Stimulated activated CD4-positive, alpha-beta T cell treated with anti-CD3 and anti-CD28 coated beads, Interleukin-12 subunit alpha, Interleukin-12 subunit beta, amount 100 ng/mL, for 24 hours (primary cell): ENCODE measurements around the gene GREB1.
"Not testable (repeated sequence)": the region's sequence is repeated elsewhere in the genome, so short reads cannot be mapped to it uniquely, and the experiment has no call there.

Experiments
- DNase-seq, 2 experiments: peaks; one replicate each; pipeline ENCODE4 v3.0.0-alpha.2; 2020; ENCODE audit warnings: low read depth in 2 of 2

GREB1 gene

DNA sequence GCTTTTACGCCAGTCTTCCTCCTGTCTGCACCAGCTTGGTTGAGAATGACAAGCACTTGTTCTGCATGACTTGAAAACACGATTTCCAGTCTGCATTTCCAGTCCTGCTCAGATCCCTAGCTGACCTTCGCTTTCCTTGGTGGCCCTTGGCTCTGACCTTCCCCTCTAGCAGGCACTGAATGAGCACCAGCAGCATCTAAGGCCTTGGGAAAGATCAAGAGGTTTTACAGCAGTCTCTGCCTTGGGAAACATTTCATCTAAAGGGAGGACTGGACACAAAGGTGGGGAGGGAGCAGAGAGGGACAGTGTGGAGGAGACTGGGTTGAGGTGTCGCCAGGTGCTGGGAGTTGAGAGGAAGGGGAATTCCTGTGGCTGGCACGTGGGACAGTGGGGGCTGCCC lies 105.7 kb downstream of the GREB1 start:
- DNase-seq: no peak

DNA sequence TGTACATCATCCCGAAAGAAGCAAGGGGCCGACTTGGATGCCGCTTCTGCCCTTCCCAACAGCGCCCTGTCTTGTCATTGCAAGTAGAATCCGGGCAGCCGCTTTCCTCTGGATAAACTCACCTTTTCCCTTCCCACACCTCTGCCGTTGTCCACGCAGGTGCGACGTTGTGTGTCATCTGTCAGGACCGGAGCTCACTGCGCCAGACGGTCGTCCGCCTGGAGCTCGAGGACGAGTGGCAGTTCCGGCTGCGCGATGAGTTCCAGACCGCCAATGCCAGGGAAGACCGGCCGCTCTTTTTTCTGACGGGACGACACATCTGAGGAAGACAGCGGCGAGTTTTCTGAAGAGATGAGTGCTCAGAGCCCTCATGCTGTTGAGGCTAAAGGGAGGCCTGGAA lies 106.3 kb downstream of the GREB1 start:
- DNase-seq: no peak

DNA sequence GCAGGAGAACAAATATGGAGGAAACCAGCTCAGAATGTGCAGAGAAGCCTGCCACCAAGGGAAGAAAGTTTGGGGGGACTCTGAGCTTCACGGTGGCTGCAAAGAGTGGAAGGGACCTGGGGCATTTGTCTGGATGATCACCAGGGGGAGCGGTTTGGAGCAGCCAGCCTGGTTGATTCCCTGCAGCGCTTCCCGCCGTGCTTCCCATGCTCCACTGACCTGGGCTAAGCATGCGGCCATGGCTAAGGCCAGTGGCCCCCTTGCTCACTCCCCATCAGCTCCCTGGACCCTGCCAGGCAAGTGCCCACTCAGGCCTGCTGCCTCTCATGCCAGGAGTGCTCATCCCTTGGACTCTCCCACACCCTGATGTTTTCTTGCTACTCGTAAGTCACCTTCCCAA lies 109.1 kb downstream of the GREB1 start:
- DNase-seq: no peak

DNA sequence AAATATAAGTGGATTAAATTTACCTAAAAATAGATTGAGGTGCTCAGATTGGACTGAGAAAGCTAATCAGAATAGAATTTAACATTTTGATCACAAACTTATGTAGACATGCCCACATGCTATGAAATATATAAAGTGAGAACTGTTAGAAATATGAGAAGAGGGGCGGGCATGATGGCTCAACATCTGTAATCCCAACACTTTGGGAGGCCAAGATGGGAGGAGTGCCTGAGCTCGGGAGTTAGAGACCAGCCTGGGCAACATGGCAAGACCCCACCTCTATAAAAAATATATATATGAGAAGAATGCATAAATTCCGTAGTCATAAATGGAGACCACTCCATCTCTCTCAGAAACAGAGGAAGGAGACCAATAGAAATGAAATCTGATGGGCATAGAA lies 110.4 kb downstream of the GREB1 start:
- no peak for DNase-seq

DNA sequence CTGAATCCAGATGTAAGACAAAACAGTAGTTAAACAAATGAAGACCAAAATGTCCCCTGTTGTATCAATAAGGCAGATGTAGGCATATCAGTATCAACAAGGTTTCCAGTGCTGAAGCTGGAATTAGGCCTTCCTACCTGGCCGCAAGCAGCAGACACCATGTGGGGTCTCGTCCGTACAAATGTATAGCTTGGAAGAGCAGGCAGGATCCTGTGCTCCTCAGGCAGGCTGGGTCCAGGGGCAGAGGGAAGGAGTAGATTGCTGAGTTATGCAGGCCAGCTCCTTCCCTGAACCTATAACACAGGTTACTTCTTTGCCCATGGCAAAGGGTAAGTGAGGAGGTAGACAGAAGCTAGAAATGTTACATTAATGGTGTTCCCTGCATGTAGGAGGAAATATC lies 112.7 kb downstream of the GREB1 start:
- no peak for DNase-seq

DNA sequence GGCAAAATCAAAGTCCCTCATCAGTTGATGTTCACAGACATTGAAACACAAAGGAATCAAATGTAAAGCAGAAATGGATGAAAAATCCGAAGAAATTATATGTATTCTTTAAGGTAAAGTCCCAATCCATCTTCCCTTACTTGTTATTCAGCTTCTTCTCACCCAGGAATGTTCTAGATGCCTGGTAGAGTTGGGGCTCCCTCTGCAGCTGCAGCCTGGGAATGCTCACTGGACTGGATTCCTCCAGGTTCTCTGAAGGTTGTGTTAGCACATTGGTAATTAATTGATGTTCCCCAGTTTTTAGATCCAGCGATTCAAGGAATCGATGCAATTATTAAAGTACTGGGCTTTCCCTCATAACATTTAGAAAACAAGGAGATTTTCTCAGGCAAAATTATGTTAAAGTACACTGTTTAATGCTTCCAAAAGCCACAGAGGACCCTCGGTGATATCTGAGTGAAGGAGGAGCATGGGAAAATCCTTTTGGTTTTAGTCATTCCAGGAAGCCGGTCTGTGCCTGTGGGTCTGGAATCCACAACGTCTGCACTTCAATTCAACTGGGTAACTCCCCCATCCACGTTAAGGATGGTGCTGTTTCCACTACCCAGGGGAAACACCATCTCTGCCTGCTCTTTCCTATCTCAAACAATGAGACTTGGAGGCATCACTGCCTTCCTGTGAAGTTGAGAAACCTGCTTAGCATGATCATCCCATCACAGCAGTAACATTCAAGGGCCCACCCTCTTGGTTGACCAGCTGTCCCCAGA lies 114.2 kb downstream of the GREB1 start:
- DNase-seq: no peak

DNA sequence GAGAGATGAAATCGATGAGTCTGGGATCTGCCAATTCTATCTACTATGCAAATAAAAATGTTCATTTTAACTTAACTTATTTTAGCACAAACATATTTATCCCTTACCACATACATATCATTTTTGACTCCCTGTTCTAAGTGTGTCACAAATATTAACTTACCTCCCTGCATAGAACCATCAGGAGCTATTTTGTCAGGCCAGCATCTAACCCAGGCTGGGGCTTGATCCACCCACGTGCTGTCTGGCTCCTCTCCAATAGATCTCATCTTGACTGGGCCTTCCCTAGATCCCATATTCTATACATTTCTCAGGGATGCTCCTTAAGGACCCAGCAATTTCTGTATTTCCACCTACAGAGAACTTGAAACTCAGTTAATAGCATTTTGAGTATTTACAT lies 115.2 kb downstream of the GREB1 start:
- no peak for DNase-seq

DNA sequence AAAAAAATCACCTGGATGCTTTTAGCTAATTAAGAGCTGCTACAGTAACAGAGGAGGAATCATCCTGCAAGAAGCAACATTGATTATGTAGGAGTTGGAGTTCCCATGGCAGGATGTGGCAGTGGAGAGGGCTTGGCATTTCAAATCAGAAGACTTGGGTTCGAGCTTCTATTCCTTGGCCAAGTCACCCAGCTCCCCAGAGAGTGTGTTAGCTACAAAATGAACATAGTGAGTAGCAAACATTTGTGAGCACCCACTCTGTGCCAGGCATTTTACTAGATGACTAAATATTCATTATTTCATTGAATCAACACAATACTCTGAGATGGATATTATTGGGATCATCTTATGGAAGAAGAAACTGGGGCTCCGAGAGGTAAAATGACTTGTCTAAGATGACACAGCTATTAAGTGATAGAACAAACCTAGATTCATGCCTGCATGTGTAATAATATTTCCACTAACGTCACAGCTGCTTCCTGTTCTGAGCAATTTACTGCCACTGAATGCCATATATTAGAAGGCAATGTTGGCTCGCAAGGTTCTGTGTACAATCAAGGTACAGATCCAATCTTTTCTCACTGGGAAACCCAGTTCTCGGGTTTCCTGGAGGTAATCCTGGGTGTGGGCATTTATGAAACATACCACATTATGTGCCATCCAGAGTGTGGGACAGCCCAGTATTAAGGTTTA lies 118.2 kb downstream of the GREB1 start:
- no peak for DNase-seq

DNA sequence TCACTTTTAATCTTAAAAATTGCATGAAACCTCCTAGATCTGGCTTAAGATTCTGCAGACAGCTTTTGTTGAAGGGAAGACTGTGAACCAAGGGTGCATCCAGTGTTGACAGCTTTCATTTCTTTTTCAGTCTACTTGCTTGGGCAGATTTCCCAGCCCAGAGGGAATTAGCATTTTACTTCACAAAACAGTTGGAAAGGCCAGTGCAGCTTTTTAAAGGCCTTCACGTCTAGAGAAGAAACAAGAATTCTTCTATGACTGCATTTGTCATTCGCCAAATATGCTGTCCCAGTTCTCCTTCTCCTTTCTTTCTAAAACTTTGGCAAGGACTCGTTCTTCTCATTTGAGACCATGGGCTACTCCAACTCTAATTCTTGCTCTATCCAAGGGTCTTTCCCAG lies 118.7 kb downstream of the GREB1 start:
- DNase-seq: no peak

DNA sequence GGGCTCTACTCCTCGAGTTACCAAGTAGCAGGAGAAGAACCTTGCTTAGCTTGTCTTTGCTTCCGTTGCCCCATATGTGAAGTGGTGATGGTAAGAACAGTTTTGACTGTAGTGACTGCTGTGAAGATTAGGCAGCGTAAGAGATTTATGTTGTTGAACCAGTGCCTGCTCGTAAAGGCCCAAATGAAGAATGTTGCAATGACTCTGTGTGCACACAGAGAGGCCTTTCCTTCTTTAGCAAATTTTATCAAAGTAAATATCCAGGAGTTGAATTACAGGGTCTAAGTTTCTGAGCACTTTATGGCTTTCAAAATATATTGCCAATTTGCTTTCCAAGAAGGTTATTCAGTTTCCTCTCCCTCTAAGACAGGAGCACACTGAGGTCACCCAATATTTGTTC lies 121.7 kb downstream of the GREB1 start:
- no peak for DNase-seq

DNA sequence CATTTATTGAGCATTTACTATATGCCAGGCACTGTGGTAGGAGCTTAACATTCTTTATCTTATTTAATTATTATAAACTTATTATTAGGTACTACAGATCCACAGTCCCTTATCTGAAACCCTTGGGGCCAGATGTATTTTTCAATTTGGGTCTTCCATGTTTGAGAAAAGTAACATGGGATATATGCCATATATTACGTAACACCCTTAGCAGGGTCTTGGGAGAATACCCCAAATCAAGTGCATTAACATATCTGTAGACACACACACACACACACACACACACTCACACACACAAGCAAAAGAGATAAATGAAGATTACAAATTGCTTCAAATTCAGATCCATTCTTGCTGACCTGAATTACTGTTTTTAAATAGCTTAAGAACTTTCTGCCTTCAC lies 122.4 kb downstream of the GREB1 start:
- no peak for DNase-seq

DNA sequence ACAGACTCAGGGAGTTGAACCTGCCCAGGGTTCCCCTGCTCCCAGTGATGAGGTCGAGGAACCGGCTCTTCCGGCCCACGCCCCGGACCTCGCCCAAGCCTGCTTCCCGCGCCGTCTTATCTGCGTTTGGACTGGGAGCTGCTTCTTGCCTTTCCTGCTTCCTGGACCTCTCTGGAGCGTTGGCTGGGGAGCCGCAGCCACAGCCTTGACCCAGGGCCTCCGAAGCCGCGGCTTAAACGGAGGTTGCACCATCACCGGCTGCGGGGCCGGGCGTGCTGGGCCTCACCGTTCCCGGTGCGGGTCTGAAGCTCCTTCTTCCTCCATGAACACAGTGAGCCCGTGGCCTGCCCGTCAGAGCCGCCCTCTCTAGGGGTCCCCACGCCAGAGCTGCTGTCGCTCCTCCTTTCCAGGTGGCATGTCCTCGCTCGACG lies 122.8 kb downstream of the GREB1 start:
- DNase-seq: no peak

DNA sequence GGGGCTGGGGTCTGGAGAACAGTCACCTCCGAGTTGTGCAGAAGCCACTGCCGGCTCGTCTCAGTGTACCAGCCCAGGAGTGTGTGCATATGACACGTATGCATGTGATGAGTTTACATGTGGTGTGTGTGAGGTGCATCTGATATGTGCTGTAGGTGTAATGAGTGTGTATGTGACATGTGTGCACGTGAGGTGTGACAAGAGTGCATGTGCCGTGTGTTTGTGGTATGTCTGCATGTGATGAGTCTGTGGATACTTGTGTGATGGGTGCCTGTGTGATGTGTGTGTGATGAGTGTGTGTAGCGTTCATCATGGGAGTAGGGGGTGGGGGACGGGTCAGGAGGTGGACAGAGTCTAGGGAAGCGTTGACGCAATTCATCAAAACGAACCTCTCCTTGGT lies 123.3 kb downstream of the GREB1 start:
- DNase-seq: no peak

DNA sequence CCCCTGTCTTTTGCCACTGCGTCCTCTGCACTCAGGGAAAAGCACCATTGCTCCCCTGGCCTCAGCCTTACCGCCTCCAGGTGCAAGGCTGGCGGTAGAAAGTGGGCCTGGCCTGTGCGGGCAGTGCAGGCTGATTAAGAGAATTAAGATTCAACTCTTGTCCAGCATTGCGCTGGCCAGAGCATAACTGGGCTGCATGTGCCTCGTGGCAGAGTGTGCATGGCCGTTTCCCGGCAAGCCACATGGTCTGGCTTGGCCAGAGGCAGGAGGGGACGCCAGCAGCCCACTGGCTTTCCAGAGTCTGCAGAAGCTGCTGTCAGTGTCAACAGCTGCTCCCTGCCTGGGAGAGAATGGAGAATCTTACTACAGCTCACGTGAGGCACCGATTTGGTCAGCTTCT lies 123.8 kb downstream of the GREB1 start:
- no peak for DNase-seq

DNA sequence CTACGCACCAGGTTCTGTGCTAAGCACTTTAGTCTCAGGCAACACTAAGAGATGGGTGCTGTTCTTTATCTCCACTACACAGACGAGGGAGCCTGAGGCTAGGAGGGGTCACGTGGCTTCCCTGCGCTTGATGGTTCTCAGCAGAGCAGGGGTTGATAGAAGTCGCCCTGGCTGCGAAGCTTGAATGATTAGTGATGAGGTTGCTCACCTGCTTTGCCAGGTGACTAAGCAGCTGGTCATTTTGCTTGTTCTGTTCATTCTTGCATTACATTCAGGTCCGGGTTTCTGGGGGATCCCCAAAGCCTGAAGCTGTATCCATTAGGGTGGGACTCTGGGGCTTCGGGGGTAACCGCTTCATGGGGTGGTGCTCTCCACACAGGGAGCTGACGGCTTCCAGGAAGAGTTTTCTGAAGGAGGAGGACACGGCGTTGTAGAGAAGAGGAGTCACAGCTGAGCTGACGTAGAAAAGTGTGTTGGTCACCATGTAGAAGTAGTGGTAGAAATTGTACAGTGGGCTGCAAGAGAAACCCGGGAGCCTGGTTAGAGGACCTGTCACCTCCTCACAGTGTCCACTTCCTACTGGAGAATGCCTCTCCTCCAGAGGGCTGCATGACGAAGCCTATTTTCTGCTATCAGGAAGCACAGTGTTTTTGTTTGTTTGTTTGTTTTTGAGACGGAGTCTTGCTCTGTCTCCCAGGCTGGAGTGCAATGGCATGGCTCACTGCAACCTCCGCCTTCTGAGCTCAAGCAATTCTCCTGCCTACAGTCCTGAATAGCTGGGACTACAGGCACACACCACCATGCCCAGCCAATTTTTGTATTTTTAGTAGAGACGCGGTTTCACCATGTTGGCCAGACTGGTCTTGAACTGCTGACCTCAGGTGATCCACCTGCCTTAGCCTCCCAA lies 124.6 kb downstream of the GREB1 start:
- no peak for DNase-seq

DNA sequence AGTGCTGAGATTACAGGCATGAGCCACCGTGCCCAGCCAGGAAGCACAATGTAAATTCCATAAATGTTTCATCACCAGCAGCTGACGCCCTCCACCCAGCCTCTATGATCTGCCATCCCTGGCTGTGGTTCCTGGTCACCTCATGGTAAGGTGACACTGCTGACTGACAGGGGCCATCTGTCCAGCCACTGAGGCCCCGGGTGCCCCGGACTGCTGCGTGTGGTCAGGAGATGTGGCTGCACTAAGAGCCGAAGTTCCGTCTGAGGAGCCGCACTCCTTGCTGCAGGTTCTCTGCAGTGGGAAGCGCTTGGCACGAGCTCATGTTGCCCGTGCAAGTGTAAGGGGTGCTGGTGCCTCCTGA lies 125.2 kb downstream of the GREB1 start:
- DNase-seq: no peak

DNA sequence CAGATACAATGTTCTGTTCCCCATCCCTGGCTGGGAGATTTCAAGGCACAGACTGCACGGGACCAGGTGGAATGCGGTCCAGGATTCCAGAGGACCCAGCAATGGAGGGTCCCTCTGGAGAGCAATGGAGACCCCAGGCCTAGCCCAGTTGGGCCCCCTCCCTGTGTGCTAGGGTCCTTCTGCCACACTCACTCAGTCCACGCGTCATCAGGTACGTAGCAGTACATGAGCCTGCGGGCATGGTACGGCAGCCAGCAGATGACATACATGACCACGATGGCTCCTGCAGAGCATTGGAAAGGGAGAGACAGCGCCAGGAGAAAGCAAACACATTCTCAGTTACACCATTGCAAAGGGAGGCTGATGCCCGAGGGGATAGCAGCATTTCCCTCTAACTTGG lies 126.0 kb downstream of the GREB1 start:
- DNase-seq: no peak

DNA sequence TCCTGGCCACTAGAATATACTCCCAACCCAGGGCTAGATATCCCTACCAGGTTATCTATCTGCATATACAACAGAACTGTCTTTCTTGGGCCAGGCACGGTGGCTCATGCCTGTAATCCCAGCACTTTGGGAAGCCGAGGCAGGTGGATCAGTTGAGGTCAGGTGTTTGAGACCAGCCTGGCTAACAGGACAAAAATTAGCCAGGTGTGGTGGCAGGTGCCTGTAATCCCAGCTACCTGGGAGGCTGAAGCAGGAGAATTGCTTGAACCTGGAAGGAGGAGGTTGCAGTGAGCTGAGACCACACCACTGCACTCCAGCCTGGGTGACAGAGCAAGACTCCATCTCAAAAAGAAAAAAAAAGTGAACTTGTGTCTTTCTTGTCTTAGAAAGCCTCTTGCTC lies 126.6 kb downstream of the GREB1 start:
- DNase-seq: not testable (repeated sequence)

DNA sequence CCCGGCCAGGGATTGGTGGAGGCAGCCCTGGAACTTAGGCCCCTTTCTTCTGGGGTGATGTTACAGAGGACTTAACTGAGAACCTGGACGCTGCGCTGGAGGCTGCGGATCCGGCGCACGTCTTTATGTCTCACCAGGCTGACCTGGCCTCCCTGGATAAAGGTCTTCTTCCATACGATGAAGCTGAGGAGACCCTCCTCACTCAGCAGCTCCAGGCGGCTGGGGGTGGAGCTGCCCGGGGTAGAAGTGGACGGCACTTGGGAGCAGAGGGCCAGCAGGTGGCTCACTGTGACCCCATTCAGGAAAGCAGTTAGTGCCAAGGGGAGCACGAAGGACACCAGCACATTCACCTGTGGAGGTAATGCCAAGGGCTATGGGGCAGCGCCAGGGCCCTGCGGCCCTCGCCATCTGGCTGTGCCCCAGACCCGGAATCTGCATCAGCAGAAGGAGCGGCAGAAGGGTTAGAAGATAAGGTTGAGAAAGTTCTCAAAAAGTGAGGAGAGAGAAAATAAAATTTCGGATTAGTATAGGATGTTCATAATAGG lies 128.1 kb downstream of the GREB1 start:
- DNase-seq: no peak

DNA sequence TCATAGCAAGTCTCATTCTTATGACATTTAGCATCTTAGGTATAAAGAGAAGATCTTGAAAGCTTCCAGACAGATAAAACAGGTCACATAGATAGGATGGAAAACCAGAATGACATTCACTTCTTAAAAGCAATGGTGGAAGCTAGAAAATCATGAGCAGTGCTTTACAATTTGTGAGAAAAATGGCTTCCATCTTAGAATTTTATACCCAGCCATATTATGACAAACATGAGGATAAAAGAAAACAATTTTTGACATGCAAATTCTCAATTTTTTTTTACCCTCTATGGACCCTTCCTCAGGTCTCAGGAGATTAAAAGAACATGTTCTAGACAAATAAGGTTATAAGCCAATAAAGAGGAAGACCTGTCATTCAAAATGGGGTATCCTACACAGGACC lies 129.0 kb downstream of the GREB1 start:
- DNase-seq: no peak

DNA sequence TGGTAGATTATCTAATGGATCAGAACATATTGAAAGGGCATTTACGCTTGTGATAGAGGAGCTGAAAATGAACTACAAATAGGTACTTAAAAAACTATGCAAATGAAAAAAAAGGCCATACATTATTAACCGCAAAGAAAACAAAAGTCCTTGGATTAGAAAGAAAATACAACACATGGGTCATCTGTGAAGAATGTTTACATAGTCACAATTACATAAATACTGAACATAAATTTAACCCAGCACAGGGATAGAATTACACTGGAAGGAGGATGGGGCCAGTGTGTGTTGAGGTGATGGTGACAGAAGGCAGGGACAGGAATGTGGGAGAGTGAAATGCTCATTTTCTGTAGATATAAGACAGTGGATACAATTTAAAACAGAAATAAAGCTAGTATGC lies 129.6 kb downstream of the GREB1 start:
- DNase-seq: no peak

DNA sequence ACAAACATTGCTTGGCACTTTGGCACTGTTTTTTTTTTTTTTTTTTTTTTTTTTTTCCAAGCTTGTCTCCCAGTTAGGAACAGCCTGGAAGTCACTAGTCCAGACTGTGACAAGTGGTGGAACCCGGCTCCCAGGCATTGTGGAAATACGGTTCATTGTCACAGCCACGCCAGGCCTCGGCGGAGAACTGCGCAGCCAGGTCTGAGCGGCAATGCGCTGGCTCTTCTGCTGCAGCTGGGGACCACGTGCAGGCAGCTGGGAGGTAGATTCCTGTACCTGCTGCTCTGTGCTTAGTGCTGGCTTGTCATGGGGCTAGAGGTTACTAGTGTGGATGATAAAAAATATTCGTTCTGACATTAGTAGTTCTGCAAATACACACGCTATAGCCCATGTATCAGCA lies 131.2 kb downstream of the GREB1 start:
- DNase-seq: no peak
